ENCODE results near the gene SEPTIN10. TPM values are rescaled to one million over a fixed set of nuclear protein-coding genes. Genes with fewer than 3 reads are reported as not detected.
"Not testable (repeated sequence)": the region's sequence is repeated elsewhere in the genome, so short reads cannot be mapped to it uniquely, and the experiment has no call there.

Gene SEPTIN10
- total RNA-seq, 2 experiments from 2014 or later: 3.8 to 4.1 TPM

DNA sequence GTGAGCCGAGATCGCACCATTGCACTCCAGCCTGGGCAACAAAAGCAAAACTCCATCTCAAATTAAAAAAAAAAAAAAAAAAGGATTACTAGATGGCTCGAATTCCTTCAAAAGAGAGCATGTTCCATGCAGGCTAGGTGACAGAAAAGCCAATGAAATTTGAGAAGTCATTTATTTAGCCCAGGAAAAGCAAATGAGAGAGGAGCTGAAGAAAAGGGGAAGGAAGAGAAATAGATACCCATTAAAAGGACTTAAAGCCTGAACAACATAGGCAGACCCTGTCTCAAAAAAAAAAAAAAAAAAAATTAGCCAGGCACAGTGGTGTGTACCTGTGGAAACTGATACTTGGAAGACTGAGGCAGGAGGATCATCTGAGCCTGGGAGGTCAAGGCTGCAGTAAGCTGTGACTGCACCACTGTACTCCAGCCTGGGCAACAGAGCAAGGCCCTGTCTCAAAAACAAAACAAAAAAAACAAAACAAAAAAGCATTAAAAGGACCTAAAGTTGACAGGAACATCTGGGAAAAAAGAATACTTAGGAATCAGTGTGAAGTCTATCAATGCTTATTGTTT is 11.1 kb downstream of the SEPTIN10 start:
- Mint-ChIP-seq H3K4me3 (no peak overlapping the region), H3K36me3 (ENCODE audit: low read depth) (no peaks in the 10 kb centered on the region), H3K27me3 (peaks cover 19% of the 10 kb centered on the region), H3K27ac (no peak overlapping the region), H3K9me3 (no peaks in the 10 kb centered on the region), H3K4me1 (no peaks in the 10 kb centered on the region)
- ChIA-PET POLR2A (no interaction called here), CTCF (interaction anchor here (1.3 kb wide), 1 partner anchor 9 kb away, joined by 4 read pairs; no protein-coding TSS in a partner anchor)
- DNase-seq: no peak

DNA sequence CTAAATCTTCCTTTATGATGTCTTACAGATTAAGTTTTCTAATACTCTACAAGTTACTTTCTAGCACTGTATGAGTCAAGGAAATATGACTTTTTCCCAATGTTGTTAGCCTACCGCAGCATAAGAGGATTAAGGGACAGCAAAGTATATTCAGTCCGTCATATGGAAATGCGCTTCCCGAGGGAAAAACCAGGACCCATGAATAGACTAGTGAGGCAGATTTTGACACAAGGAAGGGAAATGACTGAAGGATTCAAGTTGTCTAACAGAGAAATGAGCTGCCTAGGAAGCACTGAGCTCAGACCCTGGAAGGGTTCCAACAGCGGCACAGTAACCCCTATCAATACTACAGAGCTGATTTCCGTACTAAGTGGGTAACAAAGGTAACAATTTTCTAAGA is 12.0 kb downstream of the SEPTIN10 start:
- ChIA-PET POLR2A (no interaction called here), CTCF (no interaction called here)
- no peak overlapping the region for H3K27ac Mint-ChIP-seq
- H3K4me1 Mint-ChIP-seq: no peaks in the 10 kb centered on the region
- H3K36me3 Mint-ChIP-seq (ENCODE audit: low read depth): no peaks in the 10 kb centered on the region
- H3K9me3 Mint-ChIP-seq: no peaks in the 10 kb centered on the region
- no peak for DNase-seq
- no peak overlapping the region for H3K4me3 Mint-ChIP-seq
- H3K27me3 Mint-ChIP-seq: peaks cover 17% of the 10 kb centered on the region

DNA sequence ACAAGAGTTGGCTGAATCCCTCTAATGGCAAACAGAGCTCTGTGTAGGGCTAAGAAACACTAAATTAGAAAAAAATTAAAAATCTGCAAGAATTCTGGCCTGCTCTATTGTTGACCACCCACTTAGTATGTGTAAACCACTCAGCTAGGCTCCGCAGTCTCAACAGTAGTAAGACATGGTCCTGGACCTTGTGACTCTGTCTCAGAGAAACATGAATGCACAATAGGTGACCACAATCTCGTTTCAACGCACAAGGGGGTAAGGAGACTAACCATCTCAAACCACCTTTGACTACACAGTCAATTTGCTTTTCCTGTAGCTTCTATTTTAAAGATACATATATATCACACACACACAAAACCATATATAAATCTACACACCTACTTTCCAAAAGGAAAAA is 16.5 kb downstream of the SEPTIN10 start:
- Mint-ChIP-seq H3K4me1 (no peaks in the 10 kb centered on the region), H3K9me3 (no peaks in the 10 kb centered on the region), H3K27ac (no peak overlapping the region), H3K27me3 (peaks cover 16% of the 10 kb centered on the region), H3K36me3 (ENCODE audit: low read depth) (no peaks in the 10 kb centered on the region), H3K4me3 (no peak overlapping the region)
- POLR2A ChIA-PET: no interaction called here
- DNase-seq: no peak
- CTCF ChIA-PET: interaction anchor here (0.9 kb wide), 1 partner anchor 52 kb away, joined by 4 read pairs; no protein-coding TSS in a partner anchor

DNA sequence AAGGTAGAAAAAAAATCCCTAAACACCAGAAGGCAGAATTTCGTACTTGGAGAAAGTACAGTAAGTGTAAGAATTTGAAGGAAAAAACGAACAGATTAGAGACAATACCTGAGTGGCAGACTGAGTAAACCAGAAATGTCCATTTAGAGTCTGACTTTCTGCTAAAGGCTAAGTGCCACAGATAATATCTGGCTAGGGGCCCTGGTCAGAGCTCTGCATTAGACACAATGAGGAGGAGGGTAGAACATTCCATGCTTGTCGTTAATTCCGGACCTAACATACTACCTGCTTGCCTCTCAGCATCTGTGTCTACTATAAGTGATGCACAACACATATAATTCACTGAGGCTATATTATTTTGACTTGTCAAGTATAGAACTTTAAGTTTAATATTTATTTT is 18.1 kb downstream of the SEPTIN10 start:
- POLR2A ChIA-PET: no interaction called here
- H3K27me3 Mint-ChIP-seq: peaks cover 6% of the 10 kb centered on the region

DNA sequence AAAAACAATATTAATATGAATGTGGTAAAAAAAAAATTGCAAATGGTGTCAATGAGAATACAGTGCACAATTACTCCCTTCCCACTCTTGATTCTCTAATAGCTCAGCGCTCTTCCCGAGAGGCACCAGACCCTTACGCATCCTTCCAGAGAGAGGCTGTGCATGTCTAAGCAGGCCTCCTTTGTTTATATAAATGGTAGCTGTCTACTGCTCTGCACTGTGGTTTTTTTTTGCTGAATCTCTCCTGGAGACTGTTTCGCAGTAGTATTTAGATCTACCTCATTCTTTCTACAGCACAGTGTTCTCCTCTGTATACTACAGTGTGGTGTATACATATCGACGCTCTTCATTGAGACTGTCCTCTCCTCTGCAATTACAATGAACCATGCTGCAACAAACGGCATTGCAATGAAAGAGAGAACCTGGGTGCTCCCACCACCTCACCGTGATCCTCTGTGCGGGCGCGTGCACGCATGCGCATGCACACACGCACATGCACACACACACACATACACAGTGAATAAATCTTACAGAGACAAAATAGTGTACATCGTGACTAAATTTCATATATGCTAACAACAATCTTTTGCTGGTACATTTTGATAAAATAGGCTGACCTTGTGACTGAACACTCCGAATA is 19.4 kb downstream of the SEPTIN10 start:
- Mint-ChIP-seq H3K4me1 (no peaks in the 10 kb centered on the region), H3K9me3 (no peaks in the 10 kb centered on the region), H3K27ac (no peak overlapping the region), H3K36me3 (ENCODE audit: low read depth) (no peaks in the 10 kb centered on the region), H3K27me3 (peaks cover 1% of the 10 kb centered on the region), H3K4me3 (no peak overlapping the region)
- CTCF ChIA-PET: interaction anchor here (0.6 to 1.5 kb wide), 2 partner anchors 9 to 48 kb away, joined by 4 read pairs; no protein-coding TSS in a partner anchor
- no peak for DNase-seq
- POLR2A ChIA-PET: no interaction called here

More for the DNA sequence above, 18.1 kb downstream of the SEPTIN10 start:
- no peak for DNase-seq
- H3K27ac Mint-ChIP-seq: no peak overlapping the region
- no peaks in the 10 kb centered on the region for H3K4me1 Mint-ChIP-seq
- no peak overlapping the region for H3K4me3 Mint-ChIP-seq
- H3K36me3 Mint-ChIP-seq (ENCODE audit: low read depth): no peaks in the 10 kb centered on the region
- H3K9me3 Mint-ChIP-seq: no peaks in the 10 kb centered on the region
- CTCF ChIA-PET: no interaction called here

DNA sequence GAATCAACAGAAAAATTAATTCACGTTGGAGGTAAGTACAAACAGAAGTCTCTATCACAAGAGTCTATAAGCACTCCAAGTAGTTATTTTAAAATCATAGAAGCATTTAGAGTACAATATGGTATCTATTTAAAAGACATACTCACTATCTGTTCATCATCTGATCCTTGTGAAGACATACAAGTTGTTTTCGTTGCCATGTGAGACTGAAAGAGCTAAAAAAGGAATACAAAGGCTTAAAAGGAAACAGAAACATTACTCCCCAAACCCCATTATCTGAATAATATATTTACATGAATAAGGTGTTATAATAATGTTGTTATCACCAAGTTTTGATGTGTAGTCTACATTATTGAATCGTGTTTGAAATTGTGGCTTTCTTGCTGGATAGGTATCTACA is 20.9 kb downstream of the SEPTIN10 start:
- H3K27me3 Mint-ChIP-seq: peaks cover 1% of the 10 kb centered on the region
- no peaks in the 10 kb centered on the region for H3K4me1 Mint-ChIP-seq
- H3K36me3 Mint-ChIP-seq (ENCODE audit: low read depth): no peaks in the 10 kb centered on the region
- no peak overlapping the region for H3K27ac Mint-ChIP-seq
- CTCF ChIA-PET: interaction anchor here (1.5 kb wide), 1 partner anchor 47 kb away, joined by 4 read pairs; no protein-coding TSS in a partner anchor
- no peak overlapping the region for H3K4me3 Mint-ChIP-seq
- no peaks in the 10 kb centered on the region for H3K9me3 Mint-ChIP-seq
- no peak for DNase-seq
- POLR2A ChIA-PET: no interaction called here

DNA sequence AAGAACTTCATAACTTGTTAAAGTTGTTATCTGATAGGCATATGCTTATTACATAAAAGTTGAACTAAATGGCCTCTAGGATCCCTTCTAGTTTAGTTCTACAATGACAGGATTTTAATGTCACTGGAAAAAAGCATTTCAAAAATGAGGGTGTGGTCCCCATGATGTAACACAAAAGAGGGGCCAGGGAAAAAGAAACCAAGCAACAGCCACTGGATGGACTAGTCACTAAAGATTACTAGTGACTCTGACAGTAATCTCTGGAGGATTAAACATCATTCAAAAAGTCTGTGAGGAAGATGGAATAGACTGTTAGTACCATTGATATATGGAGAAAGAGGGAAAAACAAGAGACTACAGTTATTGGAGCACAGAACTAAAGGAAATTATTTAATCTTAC is 22.6 kb downstream of the SEPTIN10 start:
- H3K4me1 Mint-ChIP-seq: no peaks in the 10 kb centered on the region
- POLR2A ChIA-PET: no interaction called here

DNA sequence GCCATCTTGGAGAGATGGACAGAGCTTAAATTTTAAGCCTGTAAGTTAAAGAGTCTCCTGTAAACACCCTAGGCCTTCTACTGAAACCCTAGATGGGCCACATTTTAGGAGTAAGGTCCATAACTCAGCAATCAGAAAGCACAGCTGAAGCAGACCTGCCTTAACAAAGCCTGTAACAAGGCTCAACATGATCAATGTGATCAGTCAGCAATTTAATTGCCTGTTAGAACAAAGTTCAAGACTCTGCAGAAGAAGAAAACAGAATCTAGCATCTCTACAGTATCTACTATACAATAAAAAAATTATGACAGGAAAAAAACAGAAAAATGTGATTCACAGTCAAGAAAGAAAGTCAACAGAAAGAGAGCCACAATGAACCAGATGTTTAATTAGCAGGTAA is 27.1 kb downstream of the SEPTIN10 start:
- peaks cover 17% of the 10 kb centered on the region for H3K27me3 Mint-ChIP-seq
- no peaks in the 10 kb centered on the region for H3K9me3 Mint-ChIP-seq
- ChIA-PET POLR2A (no interaction called here), CTCF (interaction anchor here (2.7 kb wide), 1 partner anchor 41 kb away, joined by 7 read pairs; no protein-coding TSS in a partner anchor)
- H3K4me3 Mint-ChIP-seq: no peak overlapping the region
- peaks cover 5% of the 10 kb centered on the region for H3K4me1 Mint-ChIP-seq
- H3K36me3 Mint-ChIP-seq (ENCODE audit: low read depth): no peaks in the 10 kb centered on the region
- H3K27ac Mint-ChIP-seq: no peak overlapping the region
- no peak for DNase-seq

More for the DNA sequence above, 22.6 kb downstream of the SEPTIN10 start:
- Mint-ChIP-seq H3K27ac (no peak overlapping the region), H3K9me3 (no peaks in the 10 kb centered on the region), H3K27me3 (peaks cover 1% of the 10 kb centered on the region), H3K36me3 (ENCODE audit: low read depth) (no peaks in the 10 kb centered on the region), H3K4me3 (no peak overlapping the region)
- CTCF ChIA-PET: no interaction called here
- no peak for DNase-seq

DNA sequence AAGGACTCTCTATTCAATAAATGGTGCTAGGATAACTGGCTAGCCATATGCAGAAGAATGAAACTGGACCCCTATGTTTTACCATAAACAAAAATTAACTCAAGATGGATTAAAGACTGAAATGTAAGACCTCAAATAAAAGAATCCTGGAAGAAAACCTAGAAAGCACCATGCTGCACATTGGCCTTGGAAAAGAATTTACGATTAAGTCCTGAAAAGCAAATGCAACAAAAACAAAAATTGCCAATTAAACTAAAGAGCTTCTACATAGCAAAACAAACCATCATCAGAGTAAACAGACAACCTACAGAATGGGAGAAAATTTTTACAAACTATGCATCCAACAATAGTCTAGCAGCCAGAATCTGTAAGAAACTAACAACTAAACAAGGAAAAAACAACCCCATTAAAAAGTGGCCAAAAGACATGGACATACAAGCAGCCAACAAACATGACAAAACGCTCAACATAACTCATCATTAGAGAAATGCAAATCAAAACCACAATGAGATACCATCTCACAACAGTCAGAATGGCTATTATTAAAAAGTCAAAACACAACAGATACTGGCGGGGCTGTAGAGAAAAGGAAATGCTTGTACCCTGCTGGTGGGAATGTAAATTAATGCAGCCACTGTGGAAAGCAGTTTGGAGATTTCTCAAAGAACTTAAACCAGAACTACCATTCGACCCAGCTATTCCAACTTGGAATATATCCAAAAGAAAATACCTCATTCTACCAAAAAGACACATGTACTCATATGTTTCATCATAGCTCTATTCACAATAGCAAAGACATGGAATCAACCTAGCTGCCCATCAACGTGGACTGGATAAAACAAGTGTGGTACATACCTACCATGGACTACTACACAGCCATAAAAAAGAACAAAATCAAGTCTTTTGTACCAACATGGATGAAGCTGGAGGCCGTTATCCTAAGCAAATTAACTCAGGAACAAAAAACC is 30.6 kb downstream of the SEPTIN10 start:
- ChIA-PET POLR2A (no interaction called here), CTCF (interaction anchor here (1.8 kb wide), 1 partner anchor 36 kb away, joined by 7 read pairs; no protein-coding TSS in a partner anchor)
- Mint-ChIP-seq H3K27ac (no peak overlapping the region), H3K27me3 (peaks cover 18% of the 10 kb centered on the region), H3K4me1 (peaks cover 5% of the 10 kb centered on the region), H3K36me3 (ENCODE audit: low read depth) (no peaks in the 10 kb centered on the region), H3K4me3 (no peak overlapping the region), H3K9me3 (no peaks in the 10 kb centered on the region)
- no peak for DNase-seq

DNA sequence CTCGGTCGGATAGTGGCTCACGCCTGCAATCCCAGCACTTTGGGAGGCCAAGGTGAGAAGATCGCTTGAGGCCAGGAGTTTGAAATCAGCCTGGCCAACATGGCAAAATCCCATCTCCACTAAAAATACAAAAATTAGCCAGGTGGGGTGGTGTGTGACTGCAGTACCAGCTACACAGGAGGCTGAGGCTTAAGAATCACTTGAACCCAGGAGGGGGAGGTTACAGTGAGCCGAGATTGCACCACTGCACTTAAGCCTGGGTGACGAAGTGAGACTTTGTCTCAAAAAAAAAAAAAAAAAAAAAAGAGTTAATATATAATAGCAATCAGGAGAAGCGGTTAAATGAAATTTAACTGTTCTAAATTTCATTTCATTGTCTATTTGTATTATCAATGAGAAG is 36.1 kb downstream of the SEPTIN10 start:
- H3K4me1 Mint-ChIP-seq; H3K27me3 Mint-ChIP-seq; CTCF ChIA-PET; H3K9me3 Mint-ChIP-seq; H3K36me3 Mint-ChIP-seq (ENCODE audit: low read depth); DNase-seq; H3K27ac Mint-ChIP-seq; H3K4me3 Mint-ChIP-seq; POLR2A ChIA-PET: not testable (repeated sequence)

DNA sequence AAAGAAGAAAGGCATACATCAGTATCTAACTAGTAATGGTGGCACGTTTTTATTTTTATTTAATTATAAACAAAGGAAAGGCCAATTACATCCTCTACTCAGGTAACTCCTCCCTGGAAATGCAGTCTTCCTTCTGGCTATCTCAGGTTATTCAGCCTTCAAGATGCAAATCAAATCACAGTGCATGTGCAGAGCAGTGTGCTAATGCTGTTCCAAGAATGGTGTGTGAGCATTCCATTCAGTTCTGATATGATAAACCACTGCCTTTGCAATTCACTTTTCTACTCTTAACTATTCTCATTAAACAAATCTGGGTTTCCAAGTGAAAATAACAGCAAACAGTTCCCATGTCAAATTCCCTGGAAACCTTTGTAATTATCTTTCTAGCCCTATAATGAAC is 38.4 kb downstream of the SEPTIN10 start:
- ChIA-PET POLR2A (no interaction called here), CTCF (no interaction called here)
- no peaks in the 10 kb centered on the region for H3K27me3 Mint-ChIP-seq
- H3K27ac Mint-ChIP-seq: no peak overlapping the region
- H3K4me3 Mint-ChIP-seq: no peak overlapping the region
- H3K36me3 Mint-ChIP-seq (ENCODE audit: low read depth): no peaks in the 10 kb centered on the region
- no peaks in the 10 kb centered on the region for H3K9me3 Mint-ChIP-seq
- DNase-seq: no peak
- no peaks in the 10 kb centered on the region for H3K4me1 Mint-ChIP-seq

DNA sequence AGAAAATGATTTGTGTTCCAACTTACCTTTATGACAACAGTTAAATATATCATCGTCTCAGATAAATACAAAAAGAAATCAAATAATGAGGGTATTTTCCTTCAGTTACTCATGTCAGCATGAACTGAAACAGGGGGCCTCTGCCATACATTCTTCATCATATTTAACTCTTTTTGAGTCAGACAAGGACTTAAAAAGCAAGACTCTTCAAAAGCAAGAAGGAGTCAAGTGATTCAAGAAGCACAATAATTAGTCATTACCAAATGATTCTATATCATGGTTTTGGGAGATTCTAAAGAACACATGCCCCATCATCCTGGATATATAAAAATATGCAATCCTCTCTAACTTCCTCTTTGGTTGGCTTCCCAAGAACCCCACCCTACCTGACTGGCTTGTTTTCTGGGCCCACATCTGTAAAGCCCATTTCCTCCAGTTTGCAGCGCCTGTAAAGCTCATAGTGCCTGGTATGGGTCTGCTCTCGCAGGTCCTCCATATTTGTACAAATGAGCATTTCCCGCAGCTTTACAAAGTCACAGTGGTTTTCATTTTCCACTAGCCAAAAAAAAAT is 49.7 kb downstream of the SEPTIN10 start:
- peaks cover 7% of the 10 kb centered on the region for H3K27me3 Mint-ChIP-seq
- no peak for DNase-seq
- no peak overlapping the region for H3K4me3 Mint-ChIP-seq
- ChIA-PET POLR2A (no interaction called here), CTCF (no interaction called here)
- no peak overlapping the region for H3K27ac Mint-ChIP-seq
- no peaks in the 10 kb centered on the region for H3K36me3 Mint-ChIP-seq (ENCODE audit: low read depth)
- H3K9me3 Mint-ChIP-seq: no peaks in the 10 kb centered on the region
- H3K4me1 Mint-ChIP-seq: no peaks in the 10 kb centered on the region

DNA sequence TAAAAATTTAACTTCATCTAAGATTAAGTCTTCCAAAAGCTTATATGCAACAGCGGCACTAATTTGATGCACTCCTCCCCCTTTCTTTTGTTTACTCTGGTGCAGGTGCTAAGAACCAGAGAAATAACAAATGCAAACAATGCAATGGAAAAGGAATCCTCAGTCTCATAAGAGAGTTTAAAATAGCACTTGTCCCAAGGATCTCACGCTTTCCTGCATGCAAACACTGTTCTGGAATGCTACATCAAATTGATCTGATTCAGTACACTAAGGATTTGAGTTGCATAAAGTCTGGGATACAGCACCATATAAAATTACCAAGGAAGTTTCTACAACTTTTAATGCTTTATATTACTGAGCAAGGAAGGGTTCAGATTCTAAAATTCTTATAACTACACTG is 50.5 kb downstream of the SEPTIN10 start:
- no peak for DNase-seq
- no peak overlapping the region for H3K4me3 Mint-ChIP-seq
- H3K4me1 Mint-ChIP-seq: peaks cover 2% of the 10 kb centered on the region
- no peaks in the 10 kb centered on the region for H3K9me3 Mint-ChIP-seq
- no peak overlapping the region for H3K27ac Mint-ChIP-seq
- no peaks in the 10 kb centered on the region for H3K36me3 Mint-ChIP-seq (ENCODE audit: low read depth)
- ChIA-PET CTCF (no interaction called here), POLR2A (no interaction called here)
- peaks cover 7% of the 10 kb centered on the region for H3K27me3 Mint-ChIP-seq
